ENCODE results near the gene TEX26.

- TF ChIP-seq CTCF (tag by site-specific recombination; IDR thresholded peaks at IDR 0.05) (no peak), ZNF404 (tag by site-specific recombination; IDR thresholded peaks at IDR 0.05) (no peak), ZNF274 (IDR thresholded peaks at IDR 0.05; ENCODE audit: low read length) (no peak), ZNF274 (tag by site-specific recombination; IDR thresholded peaks at IDR 0.05; ENCODE audit: borderline replicate concordance) (no peak), ZNF350 (tag by site-specific recombination; IDR thresholded peaks at IDR 0.05) (no peak), SETDB1 (IDR thresholded peaks at IDR 0.05; ENCODE audit: insufficient read length, low read length) (no peak), SALL2 (tag by site-specific recombination; IDR thresholded peaks at IDR 0.05; ENCODE audit: borderline replicate concordance) (no peak), ZNF416 (tag by site-specific recombination; IDR thresholded peaks at IDR 0.05) (no peak), ZNF530 (tag by site-specific recombination; IDR thresholded peaks at IDR 0.05; ENCODE audit: low read depth) (no peak), ZNF121 (tag by site-specific recombination; IDR thresholded peaks at IDR 0.05) (no peak), ZNF138 (tag by site-specific recombination; IDR thresholded peaks at IDR 0.05; ENCODE audit: borderline replicate concordance) (no peak), PRDM10 (tag by site-specific recombination; IDR thresholded peaks at IDR 0.05) (no peak)
Measured at GRCh38 chr13:30963791-30964190, 31.3 kb downstream of the TEX26 start.
